ENCODE data around the gene TMEM140. TPM values are rescaled to one million over a fixed set of nuclear protein-coding genes. Genes with fewer than 3 reads are reported as not detected.

The TMEM140 gene
- total RNA-seq, 1 experiment from 2014 or later = 0.92 TPM

DNA sequence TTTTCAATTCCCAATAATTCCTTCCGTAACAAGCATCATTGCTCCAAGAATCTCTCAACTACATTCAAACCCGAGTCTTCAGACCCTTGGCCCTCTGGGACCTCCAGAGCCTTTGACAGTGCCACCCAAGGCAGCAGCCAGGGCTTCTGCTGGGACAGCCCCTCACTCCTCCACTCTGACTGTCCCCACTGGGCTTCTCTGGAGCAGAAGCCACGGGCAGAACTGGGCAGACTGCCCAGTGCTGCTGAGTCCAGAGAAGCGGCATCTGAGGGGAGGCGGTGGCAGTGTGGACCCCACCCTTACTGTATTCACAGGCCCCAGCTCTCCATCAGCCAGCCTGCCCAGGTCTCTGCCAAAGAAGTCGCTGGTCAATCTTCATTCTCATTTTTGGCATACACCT lies 13.8 kb downstream of the TMEM140 start:
- H3K4me2 ChIP-seq = no peak overlapping the region
- H3K36me3 ChIP-seq (ENCODE audit: low read depth) = peaks cover 18% of the 10 kb centered on the region
- H3K4me1 ChIP-seq (replicated peaks; ENCODE audit: insufficient read depth) = peaks cover 14% of the 10 kb centered on the region
- H3K9me3 ChIP-seq (ENCODE audit: insufficient read depth, low read depth) = peaks cover 26% of the 10 kb centered on the region
- TF ChIP-seq, protein P1, sequence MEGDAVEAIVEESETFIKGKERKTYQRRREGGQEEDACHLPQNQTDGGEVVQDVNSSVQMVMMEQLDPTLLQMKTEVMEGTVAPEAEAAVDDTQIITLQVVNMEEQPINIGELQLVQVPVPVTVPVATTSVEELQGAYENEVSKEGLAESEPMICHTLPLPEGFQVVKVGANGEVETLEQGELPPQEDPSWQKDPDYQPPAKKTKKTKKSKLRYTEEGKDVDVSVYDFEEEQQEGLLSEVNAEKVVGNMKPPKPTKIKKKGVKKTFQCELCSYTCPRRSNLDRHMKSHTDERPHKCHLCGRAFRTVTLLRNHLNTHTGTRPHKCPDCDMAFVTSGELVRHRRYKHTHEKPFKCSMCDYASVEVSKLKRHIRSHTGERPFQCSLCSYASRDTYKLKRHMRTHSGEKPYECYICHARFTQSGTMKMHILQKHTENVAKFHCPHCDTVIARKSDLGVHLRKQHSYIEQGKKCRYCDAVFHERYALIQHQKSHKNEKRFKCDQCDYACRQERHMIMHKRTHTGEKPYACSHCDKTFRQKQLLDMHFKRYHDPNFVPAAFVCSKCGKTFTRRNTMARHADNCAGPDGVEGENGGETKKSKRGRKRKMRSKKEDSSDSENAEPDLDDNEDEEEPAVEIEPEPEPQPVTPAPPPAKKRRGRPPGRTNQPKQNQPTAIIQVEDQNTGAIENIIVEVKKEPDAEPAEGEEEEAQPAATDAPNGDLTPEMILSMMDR (conservative IDR thresholded peaks at IDR 0.05) = no peak
- no peak for TF ChIP-seq EZH2 (IDR thresholded peaks at IDR 0.05; ENCODE audit: low read depth)
- BruUV-seq (replicated peaks) = no TSS peak
- no peak overlapping the region for H2AFZ ChIP-seq
- H3K79me2 ChIP-seq (ENCODE audit: low read depth) = no peaks in the 10 kb centered on the region
- no peaks in the 10 kb centered on the region for H3K27me3 ChIP-seq (ENCODE audit: insufficient read depth, low read depth)
- intact Hi-C loops (cut with micrococcal nuclease; ENCODE audit: unreplicated experiment) = no loop called here
- no peak for DNase-seq
- ChIA-PET CTCF (no interaction called here), POLR2A (ENCODE audit: unreplicated experiment) (interaction anchor here (0.6 to 0.7 kb wide), 2 partner anchors 13 to 809 kb away, joined by 3 to 6 read pairs; no protein-coding TSS in a partner anchor)
- H3K4me3 ChIP-seq = no peak overlapping the region
- H3F3A ChIP-seq (ENCODE audit: insufficient read depth, low read depth) = 0 out of 2 replicates have a peak, but pooled peaks cover 5% of the 10 kb centered on the region
- H4K20me1 ChIP-seq (ENCODE audit: insufficient read depth) = no peaks in the 10 kb centered on the region
- H3K9me2 ChIP-seq (ENCODE audit: insufficient read depth) = no peaks in the 10 kb centered on the region
- H3K27ac ChIP-seq = no peak overlapping the region

DNA sequence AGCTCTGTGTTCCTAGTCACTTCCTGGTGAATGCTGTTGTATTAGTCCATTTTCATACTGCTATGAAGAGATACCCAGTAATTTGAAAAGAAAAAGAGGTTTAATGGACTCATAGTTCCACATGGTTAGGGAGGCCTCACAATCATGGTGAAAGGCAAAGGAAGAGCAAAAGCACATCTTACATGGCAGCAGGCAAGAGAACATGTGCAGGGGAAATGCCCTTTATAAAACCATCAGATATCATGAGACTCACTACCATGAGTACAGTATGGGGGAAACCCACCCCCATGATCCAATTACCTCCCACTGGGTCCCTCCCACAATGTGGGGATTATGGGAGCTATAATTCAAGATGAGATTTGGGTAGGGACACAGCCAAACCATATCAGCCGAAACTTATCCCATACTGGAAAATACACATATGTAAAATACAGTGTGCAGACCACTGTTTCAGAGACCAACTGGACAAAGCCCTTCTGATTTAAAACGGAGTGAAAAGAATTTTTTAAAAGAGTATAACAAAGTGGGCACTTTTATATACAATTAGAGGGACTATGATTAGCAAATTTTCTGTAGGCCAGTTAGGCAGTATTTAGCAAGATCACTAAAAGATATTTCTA lies 14.6 kb downstream of the TMEM140 start:
- H3K4me3 ChIP-seq = no peak overlapping the region
- H3K79me2 ChIP-seq (ENCODE audit: low read depth) = 0 out of 2 replicates have a peak, but pooled peaks cover 5% of the 10 kb centered on the region
- H3K4me2 ChIP-seq = no peak overlapping the region
- H3K9me3 ChIP-seq (ENCODE audit: insufficient read depth, low read depth) = peaks cover 20% of the 10 kb centered on the region
- intact Hi-C loops (cut with micrococcal nuclease; ENCODE audit: unreplicated experiment) = no loop called here
- ChIA-PET POLR2A (ENCODE audit: unreplicated experiment) (interaction anchor here (0.6 to 0.7 kb wide), 4 partner anchors 13 to 808 kb away, joined by 3 to 6 read pairs (median 4); no protein-coding TSS in a partner anchor), CTCF (no interaction called here)
- 0 out of 2 replicates have a peak, but pooled peaks cover 5% of the 10 kb centered on the region for H3F3A ChIP-seq (ENCODE audit: insufficient read depth, low read depth)
- no peaks in the 10 kb centered on the region for H3K27me3 ChIP-seq (ENCODE audit: insufficient read depth, low read depth)
- no peaks in the 10 kb centered on the region for H3K9me2 ChIP-seq (ENCODE audit: insufficient read depth)
- no peak for TF ChIP-seq EZH2 (IDR thresholded peaks at IDR 0.05; ENCODE audit: low read depth)
- TF ChIP-seq, protein P1 (conservative IDR thresholded peaks at IDR 0.05) = no peak
- no peaks in the 10 kb centered on the region for H4K20me1 ChIP-seq (ENCODE audit: insufficient read depth)
- H3K36me3 ChIP-seq (ENCODE audit: low read depth) = peaks cover 27% of the 10 kb centered on the region
- no peak overlapping the region for H3K27ac ChIP-seq
- H2AFZ ChIP-seq = no peak overlapping the region
- H3K4me1 ChIP-seq (replicated peaks; ENCODE audit: insufficient read depth) = peaks cover 14% of the 10 kb centered on the region
- no TSS peak for BruUV-seq (replicated peaks)
- no peak for DNase-seq

DNA sequence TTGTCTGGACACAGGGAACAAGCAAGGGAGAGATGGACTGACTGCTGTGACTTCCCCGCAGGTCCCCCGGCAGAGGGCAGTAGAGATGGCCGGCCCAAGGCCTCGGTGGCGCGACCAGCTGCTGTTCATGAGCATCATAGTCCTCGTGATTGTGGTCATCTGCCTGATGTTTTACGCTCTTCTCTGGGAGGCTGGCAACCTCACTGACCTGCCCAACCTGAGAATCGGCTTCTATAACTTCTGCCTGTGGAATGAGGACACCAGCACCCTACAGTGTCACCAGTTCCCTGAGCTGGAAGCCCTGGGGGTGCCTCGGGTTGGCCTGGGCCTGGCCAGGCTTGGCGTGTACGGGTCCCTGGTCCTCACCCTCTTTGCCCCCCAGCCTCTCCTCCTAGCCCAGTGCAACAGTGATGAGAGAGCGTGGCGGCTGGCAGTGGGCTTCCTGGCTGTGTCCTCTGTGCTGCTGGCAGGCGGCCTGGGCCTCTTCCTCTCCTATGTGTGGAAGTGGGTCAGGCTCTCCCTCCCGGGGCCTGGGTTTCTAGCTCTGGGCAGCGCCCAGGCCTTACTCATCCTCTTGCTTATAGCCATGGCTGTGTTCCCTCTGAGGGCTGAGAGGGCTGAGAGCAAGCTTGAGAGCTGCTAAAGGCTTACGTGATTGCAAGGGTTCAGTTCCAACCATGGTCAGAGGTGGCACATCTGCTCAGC lies 16.6 kb downstream of the TMEM140 start:
- Histone ChIP-seq H3K4me3 (no peak overlapping the region), H3K79me2 (ENCODE audit: low read depth) (peaks cover 22% of the 10 kb centered on the region), H3K27ac (no peak overlapping the region), H3K36me3 (ENCODE audit: low read depth) (peaks cover 26% of the 10 kb centered on the region), H3K4me1 (replicated peaks; ENCODE audit: insufficient read depth) (peaks cover 26% of the 10 kb centered on the region), H3K9me3 (ENCODE audit: insufficient read depth, low read depth) (peaks cover 11% of the 10 kb centered on the region), H3K27me3 (ENCODE audit: insufficient read depth, low read depth) (no peaks in the 10 kb centered on the region), H2AFZ (no peak overlapping the region), H4K20me1 (ENCODE audit: insufficient read depth) (0 out of 2 replicates have a peak, but pooled peaks cover 7% of the 10 kb centered on the region), H3K9me2 (ENCODE audit: insufficient read depth) (no peaks in the 10 kb centered on the region), H3F3A (ENCODE audit: insufficient read depth, low read depth) (peaks cover 9% of the 10 kb centered on the region), H3K4me2 (no peak overlapping the region)
- no peak for DNase-seq
- no peak for TF ChIP-seq EZH2 (IDR thresholded peaks at IDR 0.05; ENCODE audit: low read depth)
- TF ChIP-seq, protein P1 (conservative IDR thresholded peaks at IDR 0.05) = no peak
- CTCF ChIA-PET = interaction anchor here (0.6 kb wide), 1 partner anchor 478 kb away, joined by 10 read pairs; no protein-coding TSS in a partner anchor
- intact Hi-C loops (cut with micrococcal nuclease; ENCODE audit: unreplicated experiment) = no loop called here
- BruUV-seq (replicated peaks) = no TSS peak
- POLR2A ChIA-PET (ENCODE audit: unreplicated experiment) = interaction anchor here (0.6 kb wide), 3 partner anchors 13 to 1429 kb away, joined by 3 to 4 read pairs (median 4); no protein-coding TSS in a partner anchor
